Stimulated activated CD8-positive, alpha-beta memory T cell treated with anti-CD3 and anti-CD28 coated beads, Interleukin-2, amount 100 ng/mL, for 48 hours (primary cell): ENCODE data around the gene NUDT4B.
"Not testable (repeated sequence)": the region's sequence is repeated elsewhere in the genome, so short reads cannot be mapped to it uniquely, and the experiment has no call there.

ENCODE experiments used
- DNase-seq, 2 donors: peaks; one replicate each; pipeline ENCODE4 v3.0.0-alpha.2; 2020; ENCODE audit warnings: low read depth in 2 of 2

NUDT4B gene

GRCh38 chr1:148738667-148739066 lies 9.9 kb upstream of the NUDT4B start:
- DNase-seq, result not testable (repeated sequence)

DNA sequence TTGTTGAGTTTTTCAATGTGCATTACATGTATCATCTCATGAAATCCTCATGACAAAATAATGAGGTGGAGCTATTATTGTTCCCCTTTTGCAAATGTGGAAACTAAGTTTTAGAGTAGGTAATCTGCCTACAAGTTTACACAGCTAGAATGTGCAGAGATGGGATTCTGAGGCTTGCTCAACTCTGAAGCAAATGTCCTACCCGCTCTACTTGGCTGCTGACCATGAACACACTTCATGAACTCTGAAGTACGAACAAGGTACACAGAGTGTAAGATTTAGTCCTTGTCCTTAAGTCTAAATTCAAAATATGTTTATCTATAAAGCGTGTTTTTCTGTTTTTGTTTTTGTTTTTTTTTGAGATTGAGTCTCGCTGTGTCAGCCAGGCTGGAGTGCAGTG lies 5.4 kb upstream of the NUDT4B start:
- not testable (repeated sequence) for DNase-seq

DNA sequence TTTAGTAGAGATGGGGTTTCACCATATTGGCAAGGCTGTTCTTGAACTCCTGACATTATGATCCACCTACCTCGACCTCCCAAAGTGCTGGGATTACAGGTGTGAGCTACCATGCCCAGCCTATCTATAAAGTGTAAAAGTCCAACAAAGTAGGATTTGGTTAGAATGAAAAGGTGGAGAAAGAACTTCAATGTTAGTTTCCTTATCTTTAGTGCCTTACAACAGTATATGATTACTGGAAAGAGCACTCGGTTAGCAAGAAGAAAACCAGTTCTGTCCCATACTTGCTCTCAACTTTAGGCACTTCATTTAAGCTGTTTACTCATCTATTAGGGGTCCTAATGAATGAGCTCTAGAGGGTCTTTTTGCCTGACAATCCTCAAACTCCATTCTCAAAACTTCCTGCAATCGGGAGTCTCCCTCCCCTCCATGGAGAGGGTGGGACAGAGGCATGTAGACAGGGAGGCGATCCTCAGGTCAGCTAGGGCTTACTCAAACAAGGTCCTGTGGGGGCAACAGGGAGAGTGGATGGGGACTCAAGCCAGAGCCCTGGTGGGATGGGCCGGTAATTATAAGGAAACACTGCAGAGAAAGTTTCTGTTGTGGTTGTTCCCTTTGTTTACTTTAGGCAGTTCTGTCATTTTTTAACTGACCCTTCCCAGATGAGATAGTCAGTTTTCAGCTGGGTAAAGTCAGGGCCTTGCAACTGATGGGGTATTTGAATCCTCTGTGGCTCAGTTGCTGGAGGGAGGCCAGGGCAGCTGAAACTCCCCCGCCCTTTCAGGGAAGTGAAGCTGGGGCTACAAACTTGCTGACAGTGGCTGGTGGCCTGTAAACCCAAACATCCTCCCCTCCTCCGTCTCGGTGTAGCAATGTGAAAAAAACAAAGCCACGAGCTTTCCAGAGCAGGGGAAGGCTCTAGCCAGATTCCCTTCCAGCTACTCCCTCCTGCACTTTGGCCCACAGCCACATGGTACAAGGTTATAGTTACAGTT lies 4.6 kb upstream of the NUDT4B start:
- DNase-seq, result not testable (repeated sequence)

GRCh38 chr1:148749335-148749681 lies 734 bp downstream of the NUDT4B start:
- not testable (repeated sequence) for DNase-seq

- DNase-seq, result not testable (repeated sequence)
These were observed 7.7 kb downstream of the NUDT4B start for GRCh38 chr1:148756231-148756630.

DNA sequence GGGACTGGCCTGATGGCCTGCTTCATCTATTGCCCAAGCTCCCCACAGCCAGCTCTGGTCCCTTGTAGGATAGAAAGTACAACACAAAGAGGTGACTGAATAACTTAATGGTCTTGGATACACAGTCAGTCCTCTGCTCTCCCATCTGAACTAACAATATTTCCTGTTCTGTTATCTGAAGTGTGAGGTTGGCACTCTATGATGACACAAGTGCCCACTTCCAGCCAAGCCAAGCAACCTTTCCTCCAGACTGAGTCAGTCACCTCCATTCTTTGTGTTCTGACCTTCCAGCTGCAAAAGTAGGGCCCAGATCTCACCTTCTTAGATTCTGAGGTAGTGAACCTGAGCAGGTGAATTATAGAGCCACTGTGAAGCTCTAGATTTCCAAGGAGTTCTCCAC lies 8.9 kb downstream of the NUDT4B start:
- not testable (repeated sequence) for DNase-seq

- not testable (repeated sequence) for DNase-seq
These were observed 9.8 kb downstream of the NUDT4B start for GRCh38 chr1:148758412-148758811.

GRCh38 chr1:148758925-148759324 lies 10.4 kb downstream of the NUDT4B start:
- DNase-seq, result not testable (repeated sequence)

- DNase-seq, result not testable (repeated sequence)
These were observed 11.2 kb downstream of the NUDT4B start for GRCh38 chr1:148759749-148760148.

DNA sequence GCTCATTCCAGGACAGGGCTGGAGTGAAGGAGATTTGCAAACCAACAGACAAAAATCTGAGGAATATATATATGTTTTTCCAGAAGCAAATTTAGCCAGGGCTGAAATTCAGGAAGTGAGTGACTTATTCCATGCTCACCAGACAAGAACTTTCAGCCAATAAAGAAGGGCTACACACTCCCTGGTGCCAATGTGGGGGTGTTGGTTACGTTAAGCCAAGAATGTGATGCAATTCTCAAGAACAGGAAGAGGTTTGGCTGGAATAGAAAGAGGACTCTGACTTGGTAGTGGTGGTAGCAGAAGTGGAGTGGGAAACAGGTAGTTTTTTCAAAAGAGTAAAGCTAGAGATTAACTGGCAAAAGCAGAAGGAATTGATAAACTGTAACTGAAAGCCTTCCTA lies 11.6 kb downstream of the NUDT4B start:
- not testable (repeated sequence) for DNase-seq

- DNase-seq, result not testable (repeated sequence)
These were observed 12.8 kb downstream of the NUDT4B start for GRCh38 chr1:148761360-148761759.

DNA sequence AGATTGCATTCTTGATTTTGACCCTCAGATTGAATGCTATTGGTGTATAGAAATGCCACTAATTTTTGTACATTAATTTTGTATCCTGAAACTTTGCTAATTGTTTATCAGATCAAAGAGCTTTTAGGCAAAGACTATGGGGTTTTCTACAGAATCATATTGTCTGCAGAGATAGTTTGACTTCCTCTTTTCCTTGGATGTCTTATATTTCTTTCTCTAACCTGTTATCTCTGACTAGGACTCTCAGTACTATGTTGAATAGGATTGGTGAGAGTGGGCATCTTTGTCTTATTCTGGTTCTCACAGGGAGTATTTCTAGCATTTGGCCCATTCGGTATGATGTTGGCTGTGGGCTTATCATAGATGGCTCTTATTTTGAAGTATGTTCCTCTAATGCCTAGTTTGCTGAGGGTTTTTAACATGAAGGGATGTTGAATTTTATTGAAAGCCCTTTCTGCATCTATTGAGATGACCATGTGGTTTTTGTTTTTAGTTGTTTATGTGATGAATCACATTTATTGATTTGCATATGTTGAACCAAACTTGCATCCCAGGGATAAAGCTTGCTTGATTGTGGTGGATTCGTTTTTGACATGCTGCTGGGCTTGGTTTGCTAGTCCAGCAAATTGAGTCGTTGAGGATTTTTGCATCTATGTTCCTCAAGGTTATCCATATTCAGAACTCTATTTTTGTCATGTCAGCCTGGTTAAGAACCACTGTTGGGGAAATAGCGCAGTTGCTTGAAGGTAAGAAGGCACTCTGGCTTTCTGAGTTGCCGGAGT lies 16.9 kb downstream of the NUDT4B start:
- not testable (repeated sequence) for DNase-seq

GRCh38 chr1:148768541-148768940 lies 20.0 kb downstream of the NUDT4B start:
- DNase-seq, result not testable (repeated sequence)

DNA sequence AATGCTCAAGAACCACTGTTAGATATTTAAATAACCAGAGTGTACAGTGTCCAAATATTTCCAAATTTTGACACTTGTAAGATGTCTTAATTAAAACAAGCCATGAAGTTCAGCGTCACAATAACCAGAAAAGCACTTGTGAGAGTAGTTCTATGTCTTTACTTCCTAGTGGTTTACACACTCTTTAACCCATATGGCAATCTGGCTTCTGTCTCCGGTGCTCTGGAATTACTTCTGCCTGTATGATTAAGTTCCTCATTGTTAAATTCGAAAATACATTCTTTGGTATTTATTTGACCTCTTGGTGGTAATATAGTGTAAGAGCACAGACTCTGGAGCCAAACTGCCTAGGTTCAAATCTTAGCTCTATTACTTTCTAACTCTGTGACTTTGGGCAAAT lies 20.9 kb downstream of the NUDT4B start:
- not testable (repeated sequence) for DNase-seq

DNA sequence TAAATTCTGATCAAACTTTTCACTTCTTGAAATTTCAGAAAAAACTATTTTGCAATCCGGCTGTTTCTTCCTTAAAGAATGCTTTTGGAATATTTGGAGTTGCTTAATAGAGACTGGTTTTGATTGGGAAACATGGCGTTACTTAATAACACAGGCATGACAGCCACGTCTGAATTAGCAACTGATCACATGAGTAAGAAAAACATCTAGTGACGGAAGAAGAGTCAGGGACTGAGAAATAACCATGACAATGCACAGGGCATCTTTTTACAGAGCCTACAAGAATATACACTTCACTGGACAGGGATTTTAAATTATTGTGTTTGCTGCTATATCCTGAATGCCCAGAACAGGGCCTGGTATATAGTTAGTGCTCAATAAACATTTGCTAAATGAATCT lies 25.1 kb downstream of the NUDT4B start:
- not testable (repeated sequence) for DNase-seq

DNA sequence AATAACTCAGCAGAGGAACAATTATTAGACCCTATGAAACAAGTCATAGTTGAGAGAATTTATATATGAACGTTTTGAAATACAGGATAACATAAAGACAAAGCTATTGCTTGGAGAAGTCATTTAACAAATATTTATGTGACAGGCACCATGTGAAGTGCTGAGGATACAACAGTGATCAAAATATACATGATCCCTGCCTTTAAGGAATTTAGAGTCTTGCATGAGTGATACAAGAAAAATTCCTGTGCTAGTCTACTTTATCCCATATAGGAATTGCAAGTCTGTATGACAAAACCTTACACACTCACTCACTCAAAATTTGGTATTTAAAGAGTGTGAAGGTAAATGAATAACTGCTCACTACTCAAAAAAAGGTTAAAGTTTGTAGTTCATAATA lies 25.5 kb downstream of the NUDT4B start:
- not testable (repeated sequence) for DNase-seq

GRCh38 chr1:148775263-148775662 lies 26.7 kb downstream of the NUDT4B start:
- DNase-seq, result not testable (repeated sequence)

DNA sequence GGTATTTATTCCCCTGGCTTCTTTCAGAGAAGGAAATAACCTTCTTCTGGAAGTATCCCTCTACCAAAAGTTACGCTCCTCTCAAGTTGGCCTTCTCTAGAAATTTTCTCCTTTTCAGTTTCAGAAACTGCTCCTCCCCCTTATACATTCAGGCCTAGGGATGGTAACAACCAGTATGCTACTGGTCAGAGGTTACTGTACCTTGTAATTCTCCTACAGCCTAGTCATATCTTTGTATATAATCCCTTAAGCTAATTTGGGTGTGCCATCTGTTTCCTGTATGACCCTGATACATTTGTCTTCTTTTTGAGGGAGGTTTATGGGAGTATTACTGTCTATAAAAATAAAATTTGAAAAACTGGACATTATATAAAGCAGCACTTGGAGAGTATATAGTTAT lies 29.1 kb downstream of the NUDT4B start:
- DNase-seq, result not testable (repeated sequence)

GRCh38 chr1:148780404-148780803 lies 31.8 kb downstream of the NUDT4B start:
- not testable (repeated sequence) for DNase-seq

GRCh38 chr1:148791543-148792099 lies 43.0 kb downstream of the NUDT4B start:
- not testable (repeated sequence) for DNase-seq

DNA sequence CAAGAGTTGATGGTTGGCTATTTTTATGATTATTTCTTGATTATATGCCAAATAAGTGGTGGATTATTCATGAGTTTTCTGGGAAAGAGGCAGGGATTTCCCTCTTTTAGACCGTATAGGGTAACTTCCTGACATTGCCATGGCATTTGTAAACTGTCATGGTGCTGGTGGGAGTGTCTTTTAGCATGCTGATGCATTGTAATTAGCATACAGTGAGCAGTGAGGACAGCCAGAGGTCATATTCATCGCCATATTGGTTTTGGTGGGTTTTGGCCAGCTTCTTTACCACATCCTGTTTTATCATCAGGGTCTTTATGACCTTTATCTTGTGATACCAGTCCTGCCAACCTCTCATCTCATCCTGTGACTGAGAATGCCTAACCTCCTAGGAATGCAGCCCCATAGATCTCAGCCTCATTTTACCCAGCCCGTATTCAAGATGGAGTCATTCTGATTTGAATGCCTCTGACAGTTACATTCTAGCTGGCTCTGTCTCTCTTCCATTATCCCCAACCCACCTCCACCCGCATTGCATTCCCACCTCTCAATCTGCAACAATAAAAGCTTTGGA lies 45.3 kb downstream of the NUDT4B start:
- DNase-seq, result not testable (repeated sequence)
